HepG2 (cell line): ENCODE measurements around the gene TMEM131L. TPM values are rescaled to one million over a fixed set of nuclear protein-coding genes. Genes with fewer than 3 reads are reported as not detected.

Experiments used
- ATAC-seq: fragments of 200-7000 bp; cut with Tn5 transposase; 3 replicates; pipeline ENCODE4 v1.9.1; 2020; ENCODE audit warnings: mild to moderate bottlenecking, moderate library complexity
- BruUV-seq: library from RNA; stranded (reverse); fragments of 400-500 nt; replicated peaks from 2 replicates; lab custom pipeline; 2021; lab: Mats Ljungman, UMichigan
- CTCF ChIA-PET: fragments of 300-600 bp; formaldehyde crosslinking; extraction: SDS; loops from one replicate; lab custom pipeline; 2021; ENCODE audit warnings: low total read pairs, inconsistent platforms, low intra/inter-chr PET ratio; lab: Yijun Ruan, JAX
- POLR2A ChIA-PET: fragments of 350-600 bp; sonication (Branson Sonifier 250); formaldehyde crosslinking; loops from one replicate; lab custom pipeline; 2020; ENCODE audit warnings: antibody characterized with exemption, inconsistent platforms; lab: Yijun Ruan, JAX
- DNase-seq: peaks from one replicate; pipeline ENCODE4 v3.0.0-alpha.2; 2015; ENCODE audit warnings: low spot score
- FAIRE-seq: peaks from 3 replicates; lab custom pipeline; 2011; peaks lifted over from hg19 to GRCh38; lab: Jason Lieb, UNC
- H2AFZ ChIP-seq: one replicate; pipeline ENCODE4 v1.6.1; 2011; ENCODE audit warnings: low read length, inconsistent platforms
- H3K27ac ChIP-seq: fragments of 300-600 bp; 3 replicates; pipeline ENCODE4 v1.8.0; 2011; ENCODE audit warnings: mixed run types, mild to moderate bottlenecking, mixed read lengths, low read length, inconsistent platforms; ENCODE audit not compliant: insufficient read depth; ENCODE audit errors: extremely low read length
- H3K27me3 ChIP-seq, 2 experiments: fragments of 200-600 bp in 1 of 2; 2 replicates in 1 of 2; 3 replicates in 1 of 2; pipeline versions ENCODE4 v1.6.0 to v1.8.0; 2011; ENCODE audit warnings: low read length in 2 of 2, mild to moderate bottlenecking in 2 of 2, moderate library complexity in 2 of 2, inconsistent platforms in 1 of 2; ENCODE audit not compliant: insufficient read depth in 2 of 2, control insufficient read depth in 1 of 2
- H3K36me3 ChIP-seq, 2 experiments: fragments of 200-600 bp in 1 of 2; replicated peaks in 1 of 2; 2 replicates in 1 of 2; 3 replicates in 1 of 2; pipeline versions ENCODE4 v1.5.1 to v1.8.0; 2011; ENCODE audit warnings: low read length in 2 of 2, inconsistent platforms in 1 of 2; ENCODE audit not compliant: insufficient read depth in 2 of 2, control insufficient read depth in 1 of 2
- H3K4me1 ChIP-seq: 2 replicates; pipeline ENCODE4 v1.5.1; 2012; ENCODE audit warnings: low read length, inconsistent platforms; ENCODE audit not compliant: insufficient read depth
- H3K4me2 ChIP-seq: 2 replicates; pipeline ENCODE4 v1.6.0; 2011; ENCODE audit warnings: low read depth, low read length, inconsistent platforms
- H3K4me3 ChIP-seq, 3 experiments: fragments of 200-600 bp in 1 of 3; sonication (generic), shearing (Covaris generic) in 1 of 3; replicated peaks in 1 of 3; 2 replicates each; pipeline ENCODE4 v1.5.1; 2011 to 2016; ENCODE audit warnings: low read length in 3 of 3, inconsistent platforms in 2 of 3, low read depth in 2 of 3, mild to moderate bottlenecking in 2 of 3, control low read depth in 1 of 3, mixed read lengths in 1 of 3; ENCODE audit not compliant: insufficient read depth in 1 of 3
- H3K79me2 ChIP-seq: one replicate; pipeline ENCODE4 v1.6.1; 2011; ENCODE audit warnings: low read length, inconsistent platforms; ENCODE audit not compliant: insufficient read depth
- H3K9ac ChIP-seq: 2 replicates; pipeline ENCODE4 v1.6.0; 2011; ENCODE audit warnings: mild to moderate bottlenecking, low read depth, low read length, inconsistent platforms; ENCODE audit not compliant: insufficient read depth
- H3K9me3 ChIP-seq: 2 replicates; pipeline ENCODE4 v1.5.1; 2012; ENCODE audit warnings: mild to moderate bottlenecking, low read length
- H4K20me1 ChIP-seq: 2 replicates; pipeline ENCODE4 v1.6.0; 2011; ENCODE audit warnings: inconsistent platforms, mild to moderate bottlenecking, low read length, moderate library complexity; ENCODE audit not compliant: insufficient read depth
- HMG20A ChIP-seq: IDR thresholded peaks from 2 replicates; pipeline ENCODE4 v1.6.1; 2016; ENCODE audit warnings: borderline replicate concordance
- HNRNPUL1 ChIP-seq: fragments of 200-400 bp; formaldehyde crosslinking; IDR thresholded peaks from 2 replicates; pipeline ENCODE4 v1.6.1; 2017; ENCODE audit warnings: low read depth, mild to moderate bottlenecking, low read length, moderate library complexity
- ZNF362 ChIP-seq: sonication (generic); formaldehyde crosslinking; IDR thresholded peaks from 2 replicates; pipeline ENCODE4 v1.4.0; 2020; ENCODE audit warnings: missing genetic modification reagents, mild to moderate bottlenecking, borderline replicate concordance
- WGBS: methylation state at CpG from one replicate; pipeline ENCODE4 v1.1.6; 2017; ENCODE audit warnings: low lambda C conversion rate; 5-methylcytosine and 5-hydroxymethylcytosine counted together
- in situ Hi-C: cut with HindIII; loops from 2 replicates; pipeline ENCODE4 v1.10.0; 2017; ENCODE audit warnings: low pct_unique_long_range_greater_than_20kb; ENCODE audit not compliant: extremely low pct_ligation_motif_present
- intact Hi-C: fragments of 100-400 bp; cut with micrococcal nuclease; formaldehyde crosslinking; loops from one replicate; pipeline ENCODE4 v1.10.0; 2022; ENCODE audit not compliant: unreplicated experiment
- polyA plus RNA-seq, 8 experiments: library from polyadenylated mRNA; depleted of rRNA in 3 of 8; stranded (reverse) in 7 of 8; unstranded in 1 of 8; fragments of >200 nt; fragmentation: Illumina TruSeq in 4 of 8; extraction: Trizol in 4 of 8; gene quantifications; 2 replicates each; pipeline versions ENCODE4 v1.2.1 to v1.2.3, GENCODE V29; 2011 to 2016; ENCODE audit warnings: low read depth in 4 of 8, missing spikeins in 1 of 8, mixed read lengths in 1 of 8; ENCODE audit not compliant: insufficient read depth in 1 of 8
- total RNA-seq, 5 experiments: library from RNA; depleted of rRNA; stranded (reverse); fragments of >200 nt; fragmentation: Illumina TruSeq; extraction: Trizol; gene quantifications; 2 replicates each; pipeline ENCODE4 v1.2.3, GENCODE V29; 2016; ENCODE audit warnings: low read depth in 1 of 5
- TF ChIP-seq, protein P1 (sequence below): sonication (generic); formaldehyde crosslinking; IDR thresholded peaks from 2 replicates; pipeline ENCODE4 v1.4.0; 2020; ENCODE audit warnings: mild to moderate bottlenecking, missing genetic modification reagents, borderline replicate concordance

TMEM131L gene
- total and polyA plus RNA-seq, 2 of the 13 experiments (the other 11 are each of a cell fraction or from before 2014, with no cell fraction given) = 2.2 to 4.5 TPM

DNA sequence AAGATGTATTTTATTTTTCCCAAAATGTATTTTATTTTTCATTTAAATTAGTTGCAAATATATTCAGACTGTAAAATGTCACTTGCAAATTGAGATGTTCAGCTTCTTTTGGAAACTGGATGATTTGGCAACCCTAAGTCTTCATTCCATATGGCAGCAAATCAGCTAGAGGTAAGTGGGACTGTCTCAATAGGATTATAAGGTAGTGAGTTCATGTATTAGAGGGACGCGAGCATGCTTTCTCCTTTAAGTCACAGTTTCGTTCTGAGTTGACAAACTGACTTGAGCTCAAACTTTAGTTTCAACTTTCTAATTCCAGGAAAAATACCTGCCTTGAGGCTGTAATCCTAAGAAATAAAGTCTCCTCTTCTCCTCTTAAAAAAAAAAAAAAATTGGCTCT lies 44.2 kb upstream of the TMEM131L start:
- FAIRE-seq = no peak
- Histone ChIP-seq H3K9me3 (no peaks in the 10 kb centered on the region), H3K4me2 (no peak overlapping the region), H3K79me2 (no peaks in the 10 kb centered on the region), H3K27ac (no peak overlapping the region), H3K36me3 (no peaks in the 10 kb centered on the region), H4K20me1 (no peaks in the 10 kb centered on the region), H3K4me3 (no peak overlapping the region), H3K4me1 (no peaks in the 10 kb centered on the region), H2AFZ (no peak overlapping the region), H3K27me3 (no peaks in the 10 kb centered on the region), H3K9ac (no peak overlapping the region)
- ChIA-PET CTCF (no interaction called here), POLR2A (no interaction called here)
- in situ Hi-C loops = no loop called here
- intact Hi-C loops = no loop called here
- DNase-seq = no peak
- 87% methylated on average over 3 of the region's 3 CpGs for WGBS
- BruUV-seq = no TSS peak
- no peak for ATAC-seq
- TF ChIP-seq HMG20A (CRISPR knock-in tag) (no peak), HNRNPUL1 (no peak), ZNF362 (CRISPR knock-in tag) (no peak)
- TF ChIP-seq, protein P1, sequence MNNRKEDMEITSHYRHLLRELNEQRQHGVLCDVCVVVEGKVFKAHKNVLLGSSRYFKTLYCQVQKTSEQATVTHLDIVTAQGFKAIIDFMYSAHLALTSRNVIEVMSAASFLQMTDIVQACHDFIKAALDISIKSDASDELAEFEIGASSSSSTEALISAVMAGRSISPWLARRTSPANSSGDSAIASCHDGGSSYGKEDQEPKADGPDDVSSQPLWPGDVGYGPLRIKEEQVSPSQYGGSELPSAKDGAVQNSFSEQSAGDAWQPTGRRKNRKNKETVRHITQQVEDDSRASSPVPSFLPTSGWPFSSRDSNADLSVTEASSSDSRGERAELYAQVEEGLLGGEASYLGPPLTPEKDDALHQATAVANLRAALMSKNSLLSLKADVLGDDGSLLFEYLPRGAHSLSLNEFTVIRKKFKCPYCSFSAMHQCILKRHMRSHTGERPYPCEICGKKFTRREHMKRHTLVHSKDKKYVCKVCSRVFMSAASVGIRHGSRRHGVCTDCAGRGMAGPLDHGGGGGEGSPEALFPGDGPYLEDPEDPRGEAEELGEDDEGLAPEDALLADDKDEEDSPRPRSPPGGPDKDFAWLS (CRISPR knock-in tag) = no peak
